ENCODE measurements around the gene GULP1. TPM values are rescaled to one million over a fixed set of nuclear protein-coding genes. Genes with fewer than 3 reads are reported as not detected.

The GULP1 gene
- total RNA-seq, 1 donor from 2014 or later, result 30.0 TPM

DNA sequence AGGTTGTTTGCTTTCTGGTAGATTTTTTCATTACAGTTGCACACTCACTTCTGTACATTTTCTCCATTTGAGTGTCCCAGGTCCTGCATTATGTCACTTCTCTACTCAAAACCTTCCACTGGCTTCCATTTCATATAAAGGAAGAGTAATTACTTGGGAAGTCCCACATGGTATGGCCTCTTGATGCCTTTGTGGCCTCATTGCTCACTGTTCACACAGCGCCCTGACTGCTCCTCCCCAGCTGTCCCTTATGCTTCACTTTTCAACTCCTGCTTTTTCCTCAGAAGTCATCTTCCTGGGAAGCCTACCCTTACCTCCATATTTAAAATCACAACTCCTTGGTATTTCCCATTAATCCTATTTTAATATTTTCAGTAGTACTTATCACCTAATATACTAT is 24.7 kb downstream of the GULP1 start:
- no peaks in the 10 kb centered on the region for H3K36me3 ChIP-seq (ENCODE audit: control insufficient read depth, insufficient read depth, low read length)
- DNase-seq (ENCODE audit: low read depth), result no peak
- no peaks in the 10 kb centered on the region for H3K27me3 ChIP-seq (ENCODE audit: control insufficient read depth, insufficient read depth, low read length)
- H3K4me3 ChIP-seq (ENCODE audit: low read depth, low read length), result no peak overlapping the region
- no peak for FAIRE-seq
- TF ChIP-seq, protein P1, sequence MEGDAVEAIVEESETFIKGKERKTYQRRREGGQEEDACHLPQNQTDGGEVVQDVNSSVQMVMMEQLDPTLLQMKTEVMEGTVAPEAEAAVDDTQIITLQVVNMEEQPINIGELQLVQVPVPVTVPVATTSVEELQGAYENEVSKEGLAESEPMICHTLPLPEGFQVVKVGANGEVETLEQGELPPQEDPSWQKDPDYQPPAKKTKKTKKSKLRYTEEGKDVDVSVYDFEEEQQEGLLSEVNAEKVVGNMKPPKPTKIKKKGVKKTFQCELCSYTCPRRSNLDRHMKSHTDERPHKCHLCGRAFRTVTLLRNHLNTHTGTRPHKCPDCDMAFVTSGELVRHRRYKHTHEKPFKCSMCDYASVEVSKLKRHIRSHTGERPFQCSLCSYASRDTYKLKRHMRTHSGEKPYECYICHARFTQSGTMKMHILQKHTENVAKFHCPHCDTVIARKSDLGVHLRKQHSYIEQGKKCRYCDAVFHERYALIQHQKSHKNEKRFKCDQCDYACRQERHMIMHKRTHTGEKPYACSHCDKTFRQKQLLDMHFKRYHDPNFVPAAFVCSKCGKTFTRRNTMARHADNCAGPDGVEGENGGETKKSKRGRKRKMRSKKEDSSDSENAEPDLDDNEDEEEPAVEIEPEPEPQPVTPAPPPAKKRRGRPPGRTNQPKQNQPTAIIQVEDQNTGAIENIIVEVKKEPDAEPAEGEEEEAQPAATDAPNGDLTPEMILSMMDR (IDR thresholded peaks at IDR 0.05; ENCODE audit: insufficient read depth, low read length, severe bottlenecking), result no peak

DNA sequence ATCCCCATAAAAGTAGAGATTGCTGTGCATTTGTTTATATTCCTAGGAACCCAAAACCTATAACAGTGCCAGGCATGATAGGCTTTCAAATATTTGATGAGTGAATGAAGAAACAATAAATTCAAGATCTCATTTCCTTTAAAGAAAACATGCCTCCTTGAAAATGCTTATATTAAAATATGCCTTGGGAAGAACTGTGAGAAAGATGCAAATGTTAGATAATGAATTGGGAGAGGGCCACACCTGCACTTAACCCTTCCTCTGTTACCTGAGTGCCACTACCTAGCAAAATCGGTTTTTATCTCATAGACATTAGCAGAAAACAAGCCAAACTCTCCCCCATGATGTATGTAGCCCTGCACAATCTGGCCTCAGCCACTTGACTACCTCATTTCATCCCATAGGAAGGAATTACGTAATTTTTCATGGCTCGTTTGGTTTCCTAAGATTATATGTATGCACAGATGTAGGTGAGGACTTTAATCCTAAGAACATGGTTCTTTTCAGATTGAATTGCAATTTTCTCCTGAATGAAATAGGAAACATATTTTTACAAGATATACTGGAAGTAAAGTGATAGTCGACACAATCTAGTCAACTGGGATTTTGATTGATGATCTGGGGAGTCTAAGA is 25.2 kb downstream of the GULP1 start:
- no peak for FAIRE-seq
- Histone ChIP-seq H3K27me3 (ENCODE audit: control insufficient read depth, insufficient read depth, low read length) (no peaks in the 10 kb centered on the region), H3K4me3 (ENCODE audit: low read depth, low read length) (no peak overlapping the region), H3K36me3 (ENCODE audit: control insufficient read depth, insufficient read depth, low read length) (no peaks in the 10 kb centered on the region)
- no peak for DNase-seq (ENCODE audit: low read depth)
- TF ChIP-seq, protein P1 (IDR thresholded peaks at IDR 0.05; ENCODE audit: insufficient read depth, low read length, severe bottlenecking), result no peak

DNA sequence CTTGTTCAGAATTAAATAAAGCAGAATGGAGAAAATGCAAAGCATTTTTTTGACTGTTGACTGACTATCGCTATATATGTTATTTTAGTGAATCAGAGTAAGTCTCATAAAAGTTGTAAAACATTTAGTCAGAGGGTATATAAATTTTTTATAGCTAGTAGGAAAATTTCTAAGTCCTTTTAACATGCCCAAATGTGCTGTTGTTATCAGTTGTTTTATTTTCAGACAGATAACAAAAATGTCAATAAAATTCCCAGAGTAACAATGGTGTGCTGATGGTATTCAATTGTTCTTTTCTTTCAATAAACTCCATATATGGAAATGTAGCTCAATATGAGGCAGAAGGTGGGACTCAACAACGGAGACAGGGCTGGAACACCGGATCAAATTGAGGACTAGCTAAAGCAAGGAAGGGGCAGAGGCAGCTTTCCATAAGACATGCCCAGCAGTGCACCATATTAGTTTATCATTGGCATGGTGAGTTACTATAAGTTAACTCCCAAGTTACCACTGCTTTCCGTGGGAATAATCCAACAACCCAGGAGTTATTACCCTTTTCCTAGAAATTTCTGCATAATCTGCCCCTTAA is 26.6 kb downstream of the GULP1 start:
- FAIRE-seq (no peak), DNase-seq (ENCODE audit: low read depth) (no peak)
- Histone ChIP-seq H3K4me3 (ENCODE audit: low read depth, low read length) (no peak overlapping the region), H3K36me3 (ENCODE audit: control insufficient read depth, insufficient read depth, low read length) (no peaks in the 10 kb centered on the region), H3K27me3 (ENCODE audit: control insufficient read depth, insufficient read depth, low read length) (no peaks in the 10 kb centered on the region)
- TF ChIP-seq, protein P1 (IDR thresholded peaks at IDR 0.05; ENCODE audit: insufficient read depth, low read length, severe bottlenecking), result no peak

DNA sequence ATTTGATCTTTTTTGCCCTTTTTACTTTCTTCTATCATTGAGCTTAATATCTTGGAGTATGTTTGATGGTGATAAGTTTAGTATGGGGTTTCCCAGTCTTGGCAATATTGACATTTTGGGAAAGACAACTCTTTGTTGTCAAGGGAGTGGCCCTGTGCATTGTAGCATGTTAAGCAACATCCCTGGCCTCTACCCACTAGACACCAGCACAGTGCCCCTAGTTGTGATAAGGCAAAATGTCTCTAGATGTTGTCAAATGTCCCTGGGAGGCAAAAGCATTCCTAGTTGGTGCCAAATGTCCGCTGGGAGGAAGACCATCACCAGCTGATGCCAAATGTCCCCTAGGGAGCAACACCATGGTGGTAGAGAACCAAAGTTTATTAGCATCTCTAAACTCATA is 28.2 kb downstream of the GULP1 start:
- FAIRE-seq, result peak; percentile 52

DNA sequence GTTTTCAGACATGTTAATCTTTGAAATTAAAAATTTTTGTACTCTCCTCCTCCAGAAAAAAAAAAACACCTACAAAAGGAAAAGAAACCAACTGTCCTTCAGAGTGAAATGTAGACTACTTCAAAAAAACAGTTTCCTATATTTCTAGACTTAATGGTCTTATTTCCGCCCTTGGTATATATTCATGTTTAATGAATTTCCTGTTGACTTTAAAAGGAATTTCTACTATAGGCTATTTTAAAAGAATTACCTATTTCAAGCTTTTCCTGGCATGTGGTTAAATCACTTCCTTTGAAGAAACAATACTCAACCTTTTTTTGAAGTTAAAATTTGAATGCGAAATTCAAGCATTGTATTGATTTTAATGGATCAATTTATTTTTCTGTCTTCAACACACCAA is 29.2 kb downstream of the GULP1 start:
- Histone ChIP-seq H3K36me3 (ENCODE audit: control insufficient read depth, insufficient read depth, low read length) (no peaks in the 10 kb centered on the region), H3K27me3 (ENCODE audit: control insufficient read depth, insufficient read depth, low read length) (no peaks in the 10 kb centered on the region), H3K4me3 (ENCODE audit: low read depth, low read length) (no peak overlapping the region)
- TF ChIP-seq, protein P1 (IDR thresholded peaks at IDR 0.05; ENCODE audit: insufficient read depth, low read length, severe bottlenecking), result no peak
- DNase-seq (ENCODE audit: low read depth), result no peak
- no peak for FAIRE-seq

More for the DNA sequence above, 28.2 kb downstream of the GULP1 start:
- peak; percentile 5 for DNase-seq (ENCODE audit: low read depth)
- Histone ChIP-seq H3K27me3 (ENCODE audit: control insufficient read depth, insufficient read depth, low read length) (no peaks in the 10 kb centered on the region), H3K4me3 (ENCODE audit: low read depth, low read length) (no peak overlapping the region), H3K36me3 (ENCODE audit: control insufficient read depth, insufficient read depth, low read length) (no peaks in the 10 kb centered on the region)
- TF ChIP-seq, protein P1 (IDR thresholded peaks at IDR 0.05; ENCODE audit: insufficient read depth, low read length, severe bottlenecking), result no peak
